NCI-H460 (cell line): ENCODE measurements around the gene RBM4B. TPM values are rescaled to one million over a fixed set of nuclear protein-coding genes. Genes with fewer than 3 reads are reported as not detected.

ENCODE experiments used
- DNase-seq: peaks from one replicate; pipeline ENCODE4 v3.0.0-alpha.2; 2016; ENCODE audit warnings: low read depth; ENCODE audit errors: extremely low read depth
- small RNA-seq, 2 experiments: library from RNA; depleted of rRNA; stranded (forward); fragments of <200 nt; gene quantifications; one replicate each; pipeline ENCODE3, GENCODE V24; 2014
- total RNA-seq: library from RNA; depleted of rRNA; stranded (reverse); fragments of >200 nt; shearing (Covaris generic); gene quantifications from 2 replicates; pipeline ENCODE4 v1.2.3, GENCODE V29; 2014; rRNA removed

RBM4B gene
- total RNA-seq, 1 experiment from 2014 or later: 17.2 TPM

GRCh38 chr11:66619080-66619554 is 58.6 kb downstream of the RBM4B start:
- DNase-seq: no peak

GRCh38 chr11:66617155-66617834 is 60.4 kb downstream of the RBM4B start:
- DNase-seq: no peak

- peak; percentile 98 for DNase-seq
These were observed 61.1 kb downstream of the RBM4B start, which contains the start of gene RBM14 for GRCh38 chr11:66616379-66617154. Gene RBM14 (plus strand): TSS chr11:66616630. CDS start chr11:66616721, 91 bp downstream.

Small RNAs within 50 kb of the gene (small RNA-seq; reads per million reads assigned to genes)
- 0 to 0.06 reads per million in 2 experiments for gene RN7SL12P
- 0 reads per million in 2 experiments for gene RNU4-39P

Other genes starting within 250 kb of the RBM4B start
- gene MRPL11, start 239.0 kb downstream of the RBM4B start, total RNA-seq: 66.8 and 90.4 TPM in 2 replicates
- gene PELI3, start 211.0 kb downstream of the RBM4B start, total RNA-seq: 2.7 and 3.2 TPM in 2 replicates
- gene DPP3, start 197.5 kb downstream of the RBM4B start, total RNA-seq: 30.8 and 31.9 TPM in 2 replicates
- 13.7 and 16.7 TPM in 2 replicates for gene BBS1, start 167.3 kb downstream of the RBM4B start, total RNA-seq
- 8.0 and 13.7 TPM in 2 replicates for gene ZDHHC24, start 131.8 kb downstream of the RBM4B start, total RNA-seq
- not detected in 2 replicates for gene ACTN3, start 131.0 kb downstream of the RBM4B start, total RNA-seq
- 9.0 and 9.5 TPM in 2 replicates for gene CTSF, start 109.3 kb downstream of the RBM4B start, total RNA-seq
- gene CCDC87, start 84.8 kb downstream of the RBM4B start, total RNA-seq: 0.37 and 0.52 TPM in 2 replicates
- gene CCS, start 84.7 kb downstream of the RBM4B start, total RNA-seq: 13.7 and 14.7 TPM in 2 replicates
- gene RBM14, start 61.3 kb downstream of the RBM4B start, total RNA-seq: 36.9 and 38.1 TPM in 2 replicates
- 64.3 and 69.4 TPM in 2 replicates for gene RBM4, start 39.2 kb downstream of the RBM4B start, total RNA-seq
- gene SPTBN2, start 51.3 kb upstream of the RBM4B start, total RNA-seq: 17.0 and 17.4 TPM in 2 replicates
- gene RCE1, start 165.6 kb upstream of the RBM4B start, total RNA-seq: 24.1 and 30.8 TPM in 2 replicates
- gene LRFN4, start 179.2 kb upstream of the RBM4B start, total RNA-seq: 30.5 and 32.4 TPM in 2 replicates